Body of pancreas (tissue), 4 donors: ENCODE data around the gene NBAS.

Experiments used
- CTCF ChIP-seq, 7 experiments: fragments of 450-650 bp in 4 of 7; fragments of 200-600 bp in 3 of 7; sonication (generic) in 3 of 7; IDR thresholded peaks; one replicate each; pipeline ENCODE4 v1.5.1; 2016 to 2019; ENCODE audit warnings: antibody characterized with exemption in 7 of 7
- POLR2A ChIP-seq, 3 donors: fragments of 450-650 bp; IDR thresholded peaks; one replicate each; pipeline ENCODE4 v1.6.1; 2016; ENCODE audit warnings: antibody characterized with exemption in 3 of 3, mild to moderate bottlenecking in 2 of 3

- TF ChIP-seq CTCF (IDR thresholded peaks at IDR 0.05) (no peak), POLR2A (IDR thresholded peaks at IDR 0.05) (no peak)
Measured at GRCh38 chr2:15198051-15198450, 363.1 kb downstream of the NBAS start.
